HCT116 (cell line): ENCODE measurements around the gene CLK3. TPM values are rescaled to one million over a fixed set of nuclear protein-coding genes. Genes with fewer than 3 reads are reported as not detected.

Experiments
- ATAC-seq: fragments of 200-7000 bp; cut with Tn5 transposase; 2 replicates; pipeline ENCODE4 v1.9.1; 2020; ENCODE audit warnings: mild to moderate bottlenecking, moderate library complexity
- BruUV-seq: library from RNA; stranded (reverse); fragments of 400-500 nt; replicated peaks from 2 replicates; lab custom pipeline; 2021; lab: Mats Ljungman, UMichigan
- CTCF ChIA-PET: fragments of 300-600 bp; sonication (Branson Sonifier 250); formaldehyde crosslinking; loops from one replicate; lab custom pipeline; 2021; ENCODE audit warnings: antibody characterized with exemption; lab: Charles Lee
- POLR2A ChIA-PET: fragments of 300-600, 350-600 bp; sonication (Branson Sonifier 250); formaldehyde crosslinking; loops from one replicate; lab custom pipeline; 2021; ENCODE audit warnings: antibody characterized with exemption; lab: Charles Lee
- RAD21 ChIA-PET, 2 experiments: fragments of 300-600 bp; sonication (Branson Sonifier 250); formaldehyde crosslinking; loops; one replicate each; lab custom pipeline; 2023; ENCODE audit warnings: low total read pairs in 2 of 2; ENCODE audit not compliant: uncharacterized antibody in 2 of 2, unreplicated experiment in 2 of 2, low non-redundant PET in 1 of 2; lab: Charles Lee
- DNase-seq: peaks from one replicate; pipeline ENCODE4 v3.0.0-alpha.2; 2010; ENCODE audit warnings: low read depth, low spot score
- H2AFZ ChIP-seq: fragments of 200-600 bp; shearing (Covaris generic), sonication (generic); 2 replicates; pipeline ENCODE4 v1.6.1; 2017; ENCODE audit warnings: low read depth, mixed run types, mixed read lengths, antibody characterized with exemption, low read length; ENCODE audit not compliant: poor library complexity, severe bottlenecking
- H3K27ac ChIP-seq: 2 replicates; pipeline ENCODE4 v1.5.1; 2012; ENCODE audit warnings: low read depth, low read length
- H3K27me3 ChIP-seq: fragments of 200-600 bp; sonication (generic); 2 replicates; pipeline ENCODE4 v1.6.1; 2016; ENCODE audit warnings: mixed run types, low read length, mixed read lengths; ENCODE audit not compliant: insufficient read depth
- H3K36me3 ChIP-seq, 2 experiments: fragments of 200-500 bp in 1 of 2; fragments of 200-600 bp in 1 of 2; sonication (Bioruptor generic) in 1 of 2; sonication (generic) in 1 of 2; 2 replicates each; pipeline versions ENCODE4 v1.5.1 to v1.6.1; 2014 to 2016; ENCODE audit warnings: low read length in 2 of 2, inconsistent platforms in 1 of 2, mixed read lengths in 1 of 2, mixed run types in 1 of 2; ENCODE audit not compliant: insufficient read depth in 2 of 2, control insufficient read depth in 1 of 2
- H3K4me1 ChIP-seq, 2 experiments: fragments of 200-600 bp in 1 of 2; sonication (generic) in 1 of 2; 2 replicates each; pipeline versions ENCODE4 v1.5.1 to v1.6.1; 2012 to 2017; ENCODE audit warnings: low read length in 2 of 2, inconsistent platforms in 1 of 2, mild to moderate bottlenecking in 1 of 2, mixed read lengths in 1 of 2, mixed run types in 1 of 2, moderate library complexity in 1 of 2; ENCODE audit not compliant: insufficient read depth in 2 of 2, control insufficient read depth in 1 of 2
- H3K4me2 ChIP-seq: fragments of 200-600 bp; sonication (generic); 2 replicates; pipeline ENCODE4 v1.6.1; 2017; ENCODE audit warnings: mixed run types, low read length, mixed read lengths
- H3K4me3 ChIP-seq, 2 experiments: fragments of 200-600 bp in 1 of 2; sonication (generic) in 1 of 2; replicated peaks in 1 of 2; 2 replicates each; pipeline ENCODE4 v1.5.1; 2011 to 2016; ENCODE audit warnings: low read length in 2 of 2, control low read depth in 1 of 2, low read depth in 1 of 2, mild to moderate bottlenecking in 1 of 2, mixed read lengths in 1 of 2, mixed run types in 1 of 2
- H3K79me2 ChIP-seq: fragments of 200-600 bp; sonication (generic); 2 replicates; pipeline ENCODE4 v1.6.1; 2017; ENCODE audit warnings: mild to moderate bottlenecking, mixed run types, low read length, moderate library complexity, mixed read lengths; ENCODE audit not compliant: insufficient read depth
- H3K9ac ChIP-seq: fragments of 200-600 bp; sonication (generic); 2 replicates; pipeline ENCODE4 v1.6.1; 2016; ENCODE audit warnings: low read length, mixed read lengths
- H3K9me2 ChIP-seq: fragments of 200-600 bp; sonication (generic), shearing (Covaris generic); 2 replicates; pipeline ENCODE4 v1.6.1; 2017; ENCODE audit warnings: mixed run types, mild to moderate bottlenecking, moderate library complexity; ENCODE audit not compliant: insufficient read depth
- H3K9me3 ChIP-seq, 2 experiments: fragments of 200-500 bp in 1 of 2; fragments of 200-600 bp in 1 of 2; sonication (Bioruptor generic) in 1 of 2; sonication (generic) in 1 of 2; 2 replicates each; pipeline ENCODE4 v1.6.1; 2014 to 2017; ENCODE audit warnings: low read length in 2 of 2, mixed read lengths in 2 of 2, inconsistent platforms in 1 of 2, low read depth in 1 of 2, mild to moderate bottlenecking in 1 of 2, mixed run types in 1 of 2, moderate library complexity in 1 of 2; ENCODE audit not compliant: control insufficient read depth in 1 of 2, insufficient read depth in 1 of 2
- H4K20me1 ChIP-seq: fragments of 200-600 bp; sonication (generic), shearing (Covaris generic); 2 replicates; pipeline ENCODE4 v1.6.1; 2017; ENCODE audit warnings: mixed run types, mild to moderate bottlenecking, moderate library complexity; ENCODE audit not compliant: insufficient read depth
- CBX3 ChIP-seq: IDR thresholded peaks from 2 replicates; pipeline ENCODE4 v1.6.1; 2012; ENCODE audit warnings: low read depth
- FOSL1 ChIP-seq: IDR thresholded peaks from 2 replicates; pipeline ENCODE4 v1.6.1; 2012; ENCODE audit warnings: low read depth
- MAX ChIP-seq: IDR thresholded peaks from 2 replicates; pipeline ENCODE4 v1.6.1; 2012
- SIN3A ChIP-seq: IDR thresholded peaks from 2 replicates; pipeline ENCODE4 v1.6.1; 2012; ENCODE audit warnings: low read depth
- SP1 ChIP-seq: IDR thresholded peaks from 2 replicates; pipeline ENCODE4 v1.6.1; 2012; ENCODE audit warnings: low read depth
- TCF7L2 ChIP-seq: IDR thresholded peaks from 2 replicates; pipeline ENCODE4 v1.7.0; 2011; ENCODE audit warnings: borderline replicate concordance, inconsistent platforms; ENCODE audit not compliant: insufficient read depth, insufficient read length; ENCODE audit errors: extremely low read depth
- YY1 ChIP-seq: IDR thresholded peaks from 2 replicates; pipeline ENCODE4 v1.6.1; 2011; ENCODE audit warnings: low read length, low read depth, moderate library complexity, mild to moderate bottlenecking; ENCODE audit not compliant: insufficient replicate concordance; ENCODE audit errors: extremely low read depth
- ZFX ChIP-seq: fragments of 450-650 bp; IDR thresholded peaks from 2 replicates; pipeline ENCODE4 v1.6.1; 2017
- intact Hi-C: fragments of 100-400 bp; cut with micrococcal nuclease; formaldehyde crosslinking; loops from 2 replicates; pipeline ENCODE4 v1.10.0; 2022
- total RNA-seq: library from RNA; stranded (reverse); gene quantifications from one replicate; pipeline ENCODE4 v1.2.1, GENCODE V29; 2021; ENCODE audit not compliant: unreplicated experiment

Gene CLK3
- total RNA-seq, 1 experiment from 2014 or later, result 79.3 TPM

- no TSS peak for BruUV-seq
- CTCF ChIA-PET, result no interaction called here
- Histone ChIP-seq H3K9me2 (no peaks in the 10 kb centered on the region), H2AFZ (no peak overlapping the region), H4K20me1 (no peaks in the 10 kb centered on the region), H3K27ac (no peak overlapping the region), H3K27me3 (peaks cover 5% of the 10 kb centered on the region; the same call in 1 of the 2 replicates), H3K4me1 (no peaks in the 10 kb centered on the region), H3K9me3 (no peaks in the 10 kb centered on the region), H3K79me2 (no peaks in the 10 kb centered on the region), H3K36me3 (no peaks in the 10 kb centered on the region), H3K9ac (no peak overlapping the region), H3K4me2 (no peak overlapping the region), H3K4me3 (no peak overlapping the region)
- RAD21 ChIA-PET, result no interaction called here
- POLR2A ChIA-PET, result no interaction called here
- TF ChIP-seq MAX (no peak), SP1 (no peak), SIN3A (no peak), FOSL1 (no peak), YY1 (no peak), CBX3 (no peak)
- DNase-seq (no peak), ATAC-seq (no peak)
- intact Hi-C loops, result no loop called here
Measured at GRCh38 chr15:74604983-74605794, 10.4 kb upstream of the CLK3 start.

GRCh38 chr15:74605795-74606150 is 9.9 kb upstream of the CLK3 start:
- no peak overlapping the region for H2AFZ ChIP-seq
- no peak overlapping the region for H3K9ac ChIP-seq
- ChIA-PET RAD21 (no interaction called here), POLR2A (no interaction called here), CTCF (no interaction called here)
- H3K4me1 ChIP-seq, result no peaks in the 10 kb centered on the region
- H3K9me3 ChIP-seq, result no peaks in the 10 kb centered on the region
- no peak overlapping the region for H3K4me2 ChIP-seq
- no peaks in the 10 kb centered on the region for H4K20me1 ChIP-seq
- no peaks in the 10 kb centered on the region for H3K36me3 ChIP-seq
- H3K27me3 ChIP-seq, result peaks cover 5% of the 10 kb centered on the region; the same call in 1 of the 2 replicates
- ATAC-seq, result no peak
- no peaks in the 10 kb centered on the region for H3K79me2 ChIP-seq
- no peak overlapping the region for H3K4me3 ChIP-seq
- no peak overlapping the region for H3K27ac ChIP-seq
- no TSS peak for BruUV-seq
- no peak for DNase-seq
- TF ChIP-seq TCF7L2 (no peak), ZFX (no peak), FOSL1 (no peak)
- intact Hi-C loops, result no loop called here
- H3K9me2 ChIP-seq, result no peaks in the 10 kb centered on the region
